Activated T-helper 1 cell treated with anti-CD3 and anti-CD28 coated beads, Interleukin-12 subunit alpha, Interleukin-12 subunit beta, Interleukin-2, Interleukin-4 antibody, amounts not matched to agents 30 ng/mL and 10 ng/mL and 1 ng/mL, durations not matched to agents 14 hours and 24 hours and 36 hours (primary cell): ENCODE measurements around the gene SUMF1. TPM values are rescaled to one million over a fixed set of nuclear protein-coding genes. Genes with fewer than 3 reads are reported as not detected.

Experiments used
- DNase-seq: peaks from one replicate; pipeline ENCODE4 v3.0.0; 2021; ENCODE audit warnings: low spot score
- H3K27ac Mint-ChIP-seq: one replicate; pipeline ENCODE4 v1.8.0; 2021; ENCODE audit warnings: mild to moderate bottlenecking, mixed read lengths
- H3K27me3 Mint-ChIP-seq: one replicate; pipeline ENCODE4 v1.8.0; 2022; ENCODE audit warnings: mild to moderate bottlenecking, moderate library complexity, mixed read lengths; ENCODE audit not compliant: insufficient read depth
- H3K36me3 Mint-ChIP-seq: one replicate; pipeline ENCODE4 v1.8.0; 2021; ENCODE audit warnings: low read depth, mixed read lengths
- H3K4me1 Mint-ChIP-seq: one replicate; pipeline ENCODE4 v1.8.0; 2021; ENCODE audit warnings: low read depth, mixed read lengths
- H3K4me3 Mint-ChIP-seq: one replicate; pipeline ENCODE4 v1.8.0; 2021; ENCODE audit warnings: mild to moderate bottlenecking, moderate library complexity, mixed read lengths
- H3K9me3 Mint-ChIP-seq: one replicate; pipeline ENCODE4 v1.8.0; 2021; ENCODE audit warnings: mixed read lengths
- intact Hi-C: fragments of 100-400 bp; cut with micrococcal nuclease; formaldehyde crosslinking; loops from one replicate; pipeline ENCODE4 v1.15.1; 2024
- total RNA-seq: library from RNA; stranded (reverse); gene quantifications from 2 replicates; pipeline ENCODE4 v1.2.3, GENCODE V29; 2022

SUMF1 gene
- total RNA-seq, 1 donor from 2014 or later: 6.1 TPM

- intact Hi-C loops: no loop called here
- Mint-ChIP-seq H3K27me3 (no peaks in the 10 kb centered on the region), H3K9me3 (no peaks in the 10 kb centered on the region), H3K4me3 (no peak overlapping the region), H3K27ac (peak overlapping the region; percentile 9), H3K36me3 (peaks cover 29% of the 10 kb centered on the region), H3K4me1 (peaks cover 41% of the 10 kb centered on the region)
- DNase-seq: no peak
These were observed 38.9 kb upstream of the SUMF1 start for GRCh38 chr3:4505688-4506558.

- Mint-ChIP-seq H3K27ac (peak overlapping the region; percentile 82), H3K4me3 (peak overlapping the region; percentile 17), H3K9me3 (no peaks in the 10 kb centered on the region), H3K27me3 (no peaks in the 10 kb centered on the region), H3K4me1 (peaks cover 41% of the 10 kb centered on the region), H3K36me3 (peaks cover 22% of the 10 kb centered on the region)
- intact Hi-C loops: loop anchor here (1.0 kb wide), 1 partner anchor 8 kb away; no protein-coding TSS in a partner anchor
- DNase-seq: peak; percentile 4
These were observed 37.5 kb upstream of the SUMF1 start for GRCh38 chr3:4504340-4505261.

GRCh38 chr3:4503050-4503449 lies 36.0 kb upstream of the SUMF1 start:
- Mint-ChIP-seq H3K9me3 (no peaks in the 10 kb centered on the region), H3K4me1 (peaks cover 41% of the 10 kb centered on the region), H3K27ac (no peak overlapping the region), H3K27me3 (no peaks in the 10 kb centered on the region), H3K4me3 (no peak overlapping the region), H3K36me3 (peaks cover 27% of the 10 kb centered on the region)
- intact Hi-C loops: no loop called here
- DNase-seq: no peak

GRCh38 chr3:4501927-4502326 lies 34.9 kb upstream of the SUMF1 start:
- H3K4me1 Mint-ChIP-seq: peaks cover 42% of the 10 kb centered on the region
- H3K27ac Mint-ChIP-seq: no peak overlapping the region
- H3K27me3 Mint-ChIP-seq: no peaks in the 10 kb centered on the region
- H3K4me3 Mint-ChIP-seq: no peak overlapping the region
- peaks cover 35% of the 10 kb centered on the region for H3K36me3 Mint-ChIP-seq
- no peaks in the 10 kb centered on the region for H3K9me3 Mint-ChIP-seq
- DNase-seq: no peak
- intact Hi-C loops: no loop called here

GRCh38 chr3:4501437-4501836 lies 34.4 kb upstream of the SUMF1 start:
- H3K36me3 Mint-ChIP-seq: peaks cover 39% of the 10 kb centered on the region
- DNase-seq: no peak
- no peaks in the 10 kb centered on the region for H3K27me3 Mint-ChIP-seq
- no peak overlapping the region for H3K4me3 Mint-ChIP-seq
- H3K4me1 Mint-ChIP-seq: peaks cover 45% of the 10 kb centered on the region
- H3K27ac Mint-ChIP-seq: no peak overlapping the region
- intact Hi-C loops: no loop called here
- no peaks in the 10 kb centered on the region for H3K9me3 Mint-ChIP-seq

GRCh38 chr3:4498446-4498845 lies 31.4 kb upstream of the SUMF1 start:
- Mint-ChIP-seq H3K36me3 (peaks cover 58% of the 10 kb centered on the region), H3K27me3 (no peaks in the 10 kb centered on the region), H3K4me3 (no peak overlapping the region), H3K27ac (no peak overlapping the region), H3K9me3 (no peaks in the 10 kb centered on the region), H3K4me1 (peaks cover 49% of the 10 kb centered on the region)
- intact Hi-C loops: loop anchor here (5.0 to 10.0 kb wide), 2 partner anchors 279 to 526 kb away; no protein-coding TSS in a partner anchor
- no peak for DNase-seq

- no peaks in the 10 kb centered on the region for H3K9me3 Mint-ChIP-seq
- intact Hi-C loops: loop anchor here (5.0 to 10.0 kb wide), 2 partner anchors 279 to 527 kb away; no protein-coding TSS in a partner anchor
- H3K4me3 Mint-ChIP-seq: no peak overlapping the region
- peaks cover 44% of the 10 kb centered on the region for H3K4me1 Mint-ChIP-seq
- DNase-seq: no peak
- H3K27me3 Mint-ChIP-seq: no peaks in the 10 kb centered on the region
- no peak overlapping the region for H3K27ac Mint-ChIP-seq
- peaks cover 57% of the 10 kb centered on the region for H3K36me3 Mint-ChIP-seq
These were observed 30.8 kb upstream of the SUMF1 start for GRCh38 chr3:4497843-4498324.

GRCh38 chr3:4497005-4497692 lies 30.1 kb upstream of the SUMF1 start:
- H3K27ac Mint-ChIP-seq: no peak overlapping the region
- intact Hi-C loops: loop anchor here (5.0 to 10.0 kb wide), 2 partner anchors 280 to 528 kb away; no protein-coding TSS in a partner anchor
- DNase-seq: no peak
- peaks cover 57% of the 10 kb centered on the region for H3K36me3 Mint-ChIP-seq
- peak overlapping the region; percentile 96 for H3K4me3 Mint-ChIP-seq
- H3K27me3 Mint-ChIP-seq: peaks cover 3% of the 10 kb centered on the region
- H3K9me3 Mint-ChIP-seq: no peaks in the 10 kb centered on the region
- H3K4me1 Mint-ChIP-seq: peaks cover 47% of the 10 kb centered on the region

GRCh38 chr3:4496087-4496452 lies 29.0 kb upstream of the SUMF1 start:
- Mint-ChIP-seq H3K27ac (no peak overlapping the region), H3K9me3 (no peaks in the 10 kb centered on the region), H3K27me3 (peaks cover 11% of the 10 kb centered on the region), H3K36me3 (peaks cover 46% of the 10 kb centered on the region), H3K4me3 (peak overlapping the region; percentile 96), H3K4me1 (peaks cover 52% of the 10 kb centered on the region)
- no peak for DNase-seq
- intact Hi-C loops: loop anchor here (1.0 to 10.0 kb wide), 3 partner anchors 8 to 529 kb away; no protein-coding TSS in a partner anchor

GRCh38 chr3:4495294-4496086 lies 28.4 kb upstream of the SUMF1 start:
- intact Hi-C loops: loop anchor here (1.0 to 10.0 kb wide), 3 partner anchors 9 to 529 kb away; no protein-coding TSS in a partner anchor
- peaks cover 45% of the 10 kb centered on the region for H3K36me3 Mint-ChIP-seq
- peaks cover 58% of the 10 kb centered on the region for H3K4me1 Mint-ChIP-seq
- H3K27me3 Mint-ChIP-seq: peaks cover 17% of the 10 kb centered on the region
- no peak for DNase-seq
- H3K4me3 Mint-ChIP-seq: peak overlapping the region; percentile 96
- peak overlapping the region; percentile 15 for H3K27ac Mint-ChIP-seq
- no peaks in the 10 kb centered on the region for H3K9me3 Mint-ChIP-seq

- Mint-ChIP-seq H3K36me3 (peaks cover 44% of the 10 kb centered on the region), H3K27me3 (peaks cover 19% of the 10 kb centered on the region), H3K9me3 (no peaks in the 10 kb centered on the region), H3K4me3 (peak overlapping the region; percentile 96), H3K27ac (peak overlapping the region; percentile 83), H3K4me1 (peaks cover 59% of the 10 kb centered on the region)
- DNase-seq: no peak
- intact Hi-C loops: loop anchor here (5.0 to 10.0 kb wide), 3 partner anchors 282 to 530 kb away; no protein-coding TSS in a partner anchor
These were observed 27.8 kb upstream of the SUMF1 start for GRCh38 chr3:4494895-4495264.
